ENCODE results near the gene TTLL8.
"Not testable (repeated sequence)": the region's sequence is repeated elsewhere in the genome, so short reads cannot be mapped to it uniquely, and the experiment has no call there.

The TTLL8 gene

GRCh38 chr22:50000587-50001387 is 57.3 kb downstream of the TTLL8 start:
- no peak for DNase-seq (ENCODE audit: low read depth)

GRCh38 chr22:49999946-50000586 is 58.0 kb downstream of the TTLL8 start:
- DNase-seq (ENCODE audit: low read depth), result no peak

- no peak for DNase-seq (ENCODE audit: low read depth)
Measured at GRCh38 chr22:49999063-49999945, 58.8 kb downstream of the TTLL8 start.

- DNase-seq (ENCODE audit: low read depth), result no peak
Measured at GRCh38 chr22:49998718-49999062, 59.4 kb downstream of the TTLL8 start.

GRCh38 chr22:49997932-49998717 is 60.0 kb downstream of the TTLL8 start:
- DNase-seq (ENCODE audit: low read depth), result no peak

- no peak for DNase-seq (ENCODE audit: low read depth)
Measured at GRCh38 chr22:49997251-49997599, 60.9 kb downstream of the TTLL8 start.

GRCh38 chr22:49996518-49997250 is 61.4 kb downstream of the TTLL8 start:
- no peak for DNase-seq (ENCODE audit: low read depth)

GRCh38 chr22:49996119-49996517 is 62.0 kb downstream of the TTLL8 start:
- no peak for DNase-seq (ENCODE audit: low read depth)

GRCh38 chr22:49995361-49996118 is 62.6 kb downstream of the TTLL8 start:
- DNase-seq (ENCODE audit: low read depth), result no peak

- DNase-seq (ENCODE audit: low read depth), result no peak
Measured at GRCh38 chr22:49995041-49995360, 63.1 kb downstream of the TTLL8 start.

- no peak for DNase-seq (ENCODE audit: low read depth)
Measured at GRCh38 chr22:49994361-49995040, 63.6 kb downstream of the TTLL8 start.

- no peak for DNase-seq (ENCODE audit: low read depth)
Measured at GRCh38 chr22:49993649-49994360, 64.3 kb downstream of the TTLL8 start.

GRCh38 chr22:49992921-49993648 is 65.0 kb downstream of the TTLL8 start:
- peak; percentile 64 for DNase-seq (ENCODE audit: low read depth)

GRCh38 chr22:49991907-49992533 is 66.1 kb downstream of the TTLL8 start:
- DNase-seq (ENCODE audit: low read depth), result no peak

- DNase-seq (ENCODE audit: low read depth), result no peak
Measured at GRCh38 chr22:49991167-49991566, 66.9 kb downstream of the TTLL8 start.

- not testable (repeated sequence) for DNase-seq (ENCODE audit: low read depth)
Measured at GRCh38 chr22:49989826-49990225, 68.3 kb downstream of the TTLL8 start.

GRCh38 chr22:49986325-49986724 is 71.8 kb downstream of the TTLL8 start:
- no peak for DNase-seq (ENCODE audit: low read depth)

All from activated T-cell treated with anti-CD3 and anti-CD28 coated beads for 48 hours (primary cell).